ENCODE data around the gene OR2AK2. TPM values are rescaled to one million over a fixed set of nuclear protein-coding genes. Genes with fewer than 3 reads are reported as not detected.

Gene OR2AK2
- total RNA-seq, 2 experiments from 2014 or later = not detected

DNA sequence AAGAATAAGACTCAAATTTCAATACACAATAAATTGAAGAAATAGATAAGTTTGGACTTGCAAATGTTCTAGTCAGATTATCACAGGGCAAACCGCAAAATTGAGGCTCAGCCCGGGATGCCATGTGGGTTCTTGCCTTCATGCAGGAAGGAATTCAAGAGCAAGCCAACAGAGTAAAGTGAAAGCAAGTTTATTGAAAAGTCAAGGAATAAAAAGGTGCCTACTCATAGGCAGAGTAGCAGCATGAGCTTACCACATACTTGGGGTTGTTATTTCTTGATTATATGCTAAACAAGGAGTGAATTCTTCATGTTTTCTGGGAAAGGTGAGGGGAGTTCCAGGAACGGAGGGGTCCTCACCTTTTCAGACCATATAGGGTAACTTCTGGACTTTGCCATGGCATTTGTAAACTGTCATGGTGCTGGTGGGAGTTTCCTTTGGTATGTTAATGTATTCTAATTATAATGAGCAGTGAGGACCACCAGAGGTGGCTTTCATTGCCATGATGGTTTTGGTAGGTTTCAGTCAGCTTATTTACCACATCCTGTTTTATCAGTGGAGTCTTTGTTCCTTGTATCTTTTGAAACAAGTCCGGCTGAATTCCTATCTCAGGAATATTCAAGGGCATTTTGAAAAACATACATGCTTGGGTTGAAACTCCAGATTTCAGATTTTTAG, 2.0 kb upstream of the OR2AK2 start:
- no peak for DNase-seq
- Mint-ChIP-seq H3K9me3 (peaks cover 5% of the 10 kb centered on the region), H3K27ac (no peak overlapping the region), H3K36me3 (ENCODE audit: low read depth) (peaks cover 11% of the 10 kb centered on the region), H3K4me3 (no peak overlapping the region), H3K4me1 (ENCODE audit: low read depth) (peaks cover 8% of the 10 kb centered on the region), H3K27me3 (ENCODE audit: low read depth) (no peaks in the 10 kb centered on the region)
- intact Hi-C loops (cut with micrococcal nuclease) = no loop called here
- CTCF ChIA-PET = no interaction called here

DNA sequence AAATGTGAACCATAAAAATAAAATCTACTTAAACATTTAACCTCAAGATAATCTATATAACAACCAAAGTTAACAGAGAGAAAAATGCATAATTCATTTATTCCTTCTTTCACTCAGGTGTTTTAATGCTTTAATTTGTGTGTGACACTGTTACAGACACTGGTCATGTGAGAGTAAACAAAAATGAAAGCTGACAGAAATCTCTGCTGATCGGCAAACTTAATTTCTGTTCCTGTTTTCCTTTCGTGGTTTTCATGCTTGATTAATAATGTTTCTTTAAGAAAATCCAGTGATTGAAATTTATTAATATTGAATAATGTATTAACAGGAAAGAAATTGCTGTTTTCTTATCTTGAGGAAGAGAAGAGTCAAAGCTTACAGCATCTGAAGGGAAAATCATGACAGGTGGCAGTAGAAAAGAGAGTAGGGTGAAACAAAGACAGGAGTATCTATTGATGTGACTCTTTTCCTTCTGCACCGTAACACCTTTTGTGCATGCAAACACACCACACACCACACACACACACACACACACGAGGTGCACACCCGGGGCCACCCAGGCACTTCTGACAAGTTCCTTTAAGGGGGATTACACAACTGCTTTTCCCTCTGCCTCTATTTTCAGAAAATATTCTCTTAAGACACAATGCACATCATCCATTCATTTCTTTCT, 1.6 kb downstream of the OR2AK2 start:
- Mint-ChIP-seq H3K27ac (no peak overlapping the region), H3K27me3 (ENCODE audit: low read depth) (no peaks in the 10 kb centered on the region), H3K4me3 (no peak overlapping the region), H3K4me1 (ENCODE audit: low read depth) (peaks cover 8% of the 10 kb centered on the region), H3K36me3 (ENCODE audit: low read depth) (peaks cover 14% of the 10 kb centered on the region), H3K9me3 (no peaks in the 10 kb centered on the region)
- CTCF ChIA-PET = interaction anchor here (1.4 kb wide), 1 partner anchor 31 kb away, joined by 3 read pairs; no protein-coding TSS in a partner anchor
- intact Hi-C loops (cut with micrococcal nuclease) = no loop called here
- no peak for DNase-seq

DNA sequence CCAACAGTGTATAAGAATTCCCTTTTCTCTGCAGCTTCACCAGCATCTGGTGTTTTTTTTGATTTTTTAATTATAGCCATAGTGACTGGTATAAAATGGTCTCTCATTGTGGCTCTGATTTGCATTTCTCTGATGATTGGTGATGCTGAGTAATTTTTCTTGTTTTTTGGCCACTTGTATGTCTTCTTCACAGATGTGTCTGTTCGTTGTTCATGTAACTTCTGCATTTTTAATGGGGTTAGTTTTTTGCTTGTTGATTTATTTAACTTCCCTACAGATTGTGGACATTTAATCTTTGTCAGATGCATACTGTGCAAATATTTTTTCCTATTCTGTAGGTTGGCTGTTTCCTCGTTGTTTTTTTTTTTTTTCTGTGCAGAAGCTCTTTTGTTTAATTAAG, 28.0 kb downstream of the OR2AK2 start:
- intact Hi-C loops (cut with micrococcal nuclease) = no loop called here
- CTCF ChIA-PET = no interaction called here
- Mint-ChIP-seq H3K4me1 (ENCODE audit: low read depth) (no peaks in the 10 kb centered on the region), H3K27me3 (ENCODE audit: low read depth) (no peaks in the 10 kb centered on the region), H3K9me3 (no peaks in the 10 kb centered on the region), H3K27ac (no peak overlapping the region), H3K4me3 (no peak overlapping the region), H3K36me3 (ENCODE audit: low read depth) (peaks cover 7% of the 10 kb centered on the region)
- no peak for DNase-seq

DNA sequence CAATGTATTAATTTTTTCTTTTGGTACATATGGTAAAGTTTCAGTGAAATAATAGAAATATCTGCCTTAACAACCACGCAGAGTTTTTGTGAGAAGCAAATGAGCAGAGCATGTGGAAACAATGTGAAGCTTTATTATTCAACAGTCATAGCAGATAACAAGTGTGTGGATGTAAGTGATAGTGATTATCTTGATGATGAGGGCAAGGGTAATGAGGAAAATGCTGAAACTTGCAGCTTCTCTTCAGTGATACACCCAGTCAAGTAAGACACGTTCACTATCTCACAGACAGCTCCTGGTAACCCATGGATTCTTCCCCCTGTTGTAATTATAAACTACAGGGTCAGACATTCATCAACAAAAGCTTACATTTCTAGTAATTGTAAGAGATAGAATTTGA, 33.8 kb downstream of the OR2AK2 start:
- H3K9me3 Mint-ChIP-seq = no peaks in the 10 kb centered on the region
- intact Hi-C loops (cut with micrococcal nuclease) = no loop called here
- CTCF ChIA-PET = no interaction called here

DNA sequence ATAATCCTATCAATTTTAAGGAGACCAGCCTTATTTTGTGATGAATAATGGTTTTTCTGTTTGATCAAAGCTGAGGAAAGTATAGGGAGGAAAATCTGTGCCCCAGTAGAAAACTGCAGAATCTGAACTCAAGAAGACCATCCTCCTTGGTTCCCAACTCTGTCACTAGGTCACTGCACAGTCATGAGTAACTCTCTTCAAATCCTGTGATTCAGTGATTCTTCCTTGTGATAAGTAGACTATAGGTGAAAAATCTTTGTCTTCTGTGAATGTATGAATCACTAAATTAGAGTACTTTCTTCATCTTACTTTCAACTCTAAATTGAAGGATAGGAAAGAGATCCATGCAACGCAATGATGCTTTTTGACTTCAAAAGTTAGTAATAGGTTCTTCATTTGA, 35.1 kb downstream of the OR2AK2 start:
- DNase-seq = no peak
- intact Hi-C loops (cut with micrococcal nuclease) = no loop called here
- CTCF ChIA-PET = no interaction called here
- peaks cover 4% of the 10 kb centered on the region for H3K36me3 Mint-ChIP-seq (ENCODE audit: low read depth)
- peaks cover 6% of the 10 kb centered on the region for H3K4me1 Mint-ChIP-seq (ENCODE audit: low read depth)
- H3K9me3 Mint-ChIP-seq = no peaks in the 10 kb centered on the region
- no peak overlapping the region for H3K27ac Mint-ChIP-seq
- H3K27me3 Mint-ChIP-seq (ENCODE audit: low read depth) = no peaks in the 10 kb centered on the region
- no peak overlapping the region for H3K4me3 Mint-ChIP-seq

More for the DNA sequence above, 33.8 kb downstream of the OR2AK2 start:
- Mint-ChIP-seq H3K4me1 (ENCODE audit: low read depth) (peaks cover 6% of the 10 kb centered on the region), H3K36me3 (ENCODE audit: low read depth) (peaks cover 4% of the 10 kb centered on the region), H3K4me3 (no peak overlapping the region), H3K27ac (no peak overlapping the region), H3K27me3 (ENCODE audit: low read depth) (no peaks in the 10 kb centered on the region)
- no peak for DNase-seq

DNA sequence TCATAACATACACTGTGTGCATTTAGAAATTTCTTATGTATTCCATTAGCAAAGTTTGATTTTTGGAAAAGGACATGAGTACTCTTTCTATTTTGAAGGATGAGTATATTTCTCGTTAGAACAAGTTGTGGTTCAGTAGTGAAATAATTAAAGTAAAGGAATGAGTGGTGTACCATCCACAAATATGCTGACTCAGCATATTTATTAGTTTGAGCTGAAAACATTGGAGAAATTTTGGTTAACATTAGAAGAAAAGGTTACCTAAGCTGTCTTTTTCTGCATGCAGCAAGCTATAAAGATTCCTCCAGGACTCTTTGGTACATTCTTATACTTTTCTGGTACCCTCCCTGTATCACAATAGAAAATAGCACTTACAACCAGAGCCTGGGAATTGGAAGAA, 42.7 kb downstream of the OR2AK2 start:
- H3K27me3 Mint-ChIP-seq (ENCODE audit: low read depth) = no peaks in the 10 kb centered on the region
- H3K9me3 Mint-ChIP-seq = peaks cover 38% of the 10 kb centered on the region
- H3K27ac Mint-ChIP-seq = no peak overlapping the region
- H3K4me1 Mint-ChIP-seq (ENCODE audit: low read depth) = no peaks in the 10 kb centered on the region
- CTCF ChIA-PET = no interaction called here
- DNase-seq = no peak
- H3K4me3 Mint-ChIP-seq = no peak overlapping the region
- peaks cover 15% of the 10 kb centered on the region for H3K36me3 Mint-ChIP-seq (ENCODE audit: low read depth)
- intact Hi-C loops (cut with micrococcal nuclease) = no loop called here

DNA sequence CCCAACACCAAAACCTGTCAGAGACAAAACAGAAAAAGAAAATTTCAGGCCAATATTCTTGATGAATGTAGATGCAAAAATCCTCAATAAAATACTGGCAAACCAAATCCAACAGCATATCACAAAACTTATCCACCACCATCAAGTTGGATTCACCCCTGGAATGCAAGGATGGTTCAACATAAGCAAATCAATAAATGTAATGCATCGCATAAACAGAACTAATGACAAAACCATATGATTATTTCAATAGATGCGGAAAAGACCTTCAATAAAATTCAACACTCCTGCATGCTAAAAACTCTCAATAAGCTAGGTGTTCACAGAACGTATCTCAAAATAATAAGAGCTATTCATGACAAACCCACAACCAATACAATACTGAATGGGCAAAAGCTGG, 44.6 kb downstream of the OR2AK2 start:
- Mint-ChIP-seq H3K4me1 (ENCODE audit: low read depth) (no peaks in the 10 kb centered on the region), H3K4me3 (no peak overlapping the region), H3K9me3 (peaks cover 38% of the 10 kb centered on the region), H3K36me3 (ENCODE audit: low read depth) (peaks cover 15% of the 10 kb centered on the region), H3K27ac (no peak overlapping the region), H3K27me3 (ENCODE audit: low read depth) (no peaks in the 10 kb centered on the region)
- intact Hi-C loops (cut with micrococcal nuclease) = no loop called here
- CTCF ChIA-PET = no interaction called here
- no peak for DNase-seq

DNA sequence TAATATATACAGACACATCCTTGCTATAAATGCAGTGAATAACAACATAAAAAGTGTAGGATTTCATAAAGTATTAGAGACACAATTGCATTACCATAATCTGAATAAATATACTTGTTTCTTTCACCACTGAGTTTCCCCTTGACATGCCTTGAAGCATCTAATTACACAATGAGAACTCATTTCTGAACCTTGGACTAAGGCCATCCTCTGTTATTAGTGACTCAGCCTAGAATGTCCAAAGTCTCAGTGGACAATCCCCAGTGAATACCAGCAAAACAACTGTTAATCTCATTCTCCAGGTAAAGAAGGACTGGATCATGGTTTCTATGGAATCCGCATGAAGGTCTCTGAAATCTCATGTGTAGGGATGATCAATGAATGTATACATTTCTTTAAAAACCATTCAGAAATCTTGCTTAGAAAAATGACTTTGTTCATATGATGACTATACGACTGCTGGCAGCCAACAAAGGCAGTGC, 48.2 kb downstream of the OR2AK2 start, which contains the start of gene OR2L5:
Gene OR2L5 (plus strand): TSS at position 432 of the 482 bp plus-strand sequence. CDS start 8,288 bp downstream, outside the sequence.
- no peaks in the 10 kb centered on the region for H3K27me3 Mint-ChIP-seq (ENCODE audit: low read depth)
- H3K4me3 Mint-ChIP-seq = no peak within 1 kb of the TSS
- H3K9me3 Mint-ChIP-seq = peaks cover 40% of the 10 kb centered on the region
- peaks cover 15% of the 10 kb centered on the region for H3K36me3 Mint-ChIP-seq (ENCODE audit: low read depth)
- intact Hi-C loops (cut with micrococcal nuclease) = no loop called here
- CTCF ChIA-PET = no interaction called here
- no peaks in the 10 kb centered on the region for H3K4me1 Mint-ChIP-seq (ENCODE audit: low read depth)
- no peak for DNase-seq
- H3K27ac Mint-ChIP-seq = no peak within 1 kb of the TSS

DNA sequence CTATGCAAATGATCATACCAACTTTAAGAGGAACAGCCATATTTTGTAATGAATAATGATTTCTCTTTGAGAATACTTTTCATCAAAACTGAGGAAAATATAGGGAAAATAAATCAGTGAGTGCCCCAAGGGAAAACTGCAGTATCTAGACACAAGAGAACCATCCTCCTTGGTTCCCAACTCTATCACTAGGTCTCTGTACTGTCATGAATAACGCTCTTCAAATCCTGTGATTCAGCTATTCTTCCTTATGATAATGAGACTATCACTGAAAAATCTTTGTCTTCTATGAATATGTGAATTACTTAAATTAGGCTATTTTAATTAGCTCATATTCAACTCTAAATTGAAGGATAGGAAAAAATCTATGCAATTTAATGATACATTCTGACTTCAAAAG, 50.8 kb downstream of the OR2AK2 start:
- Mint-ChIP-seq H3K4me3 (no peak overlapping the region), H3K27me3 (ENCODE audit: low read depth) (no peaks in the 10 kb centered on the region), H3K4me1 (ENCODE audit: low read depth) (no peaks in the 10 kb centered on the region), H3K36me3 (ENCODE audit: low read depth) (peaks cover 4% of the 10 kb centered on the region), H3K27ac (no peak overlapping the region), H3K9me3 (peaks cover 19% of the 10 kb centered on the region)
- CTCF ChIA-PET = no interaction called here
- intact Hi-C loops (cut with micrococcal nuclease) = no loop called here
- DNase-seq = no peak

Other genes starting within 250 kb of the OR2AK2 start
- gene OR6F1, start 248.6 kb upstream of the OR2AK2 start, total RNA-seq = not detected
- gene OR14K1, start 226.6 kb upstream of the OR2AK2 start, total RNA-seq = not detected
- not detected for gene OR14A2, start 217.1 kb upstream of the OR2AK2 start, total RNA-seq
- not detected for gene OR1C1, start 204.7 kb upstream of the OR2AK2 start, total RNA-seq
- gene OR14A16, start 141.1 kb upstream of the OR2AK2 start, total RNA-seq = not detected
- gene OR11L1, start 123.3 kb upstream of the OR2AK2 start, total RNA-seq = not detected
- under 1 TPM; 0.12 to 0.17 TPM for gene TRIM58, start 108.0 kb upstream of the OR2AK2 start, total RNA-seq
- not detected for gene OR2W3, start 69.6 kb upstream of the OR2AK2 start, total RNA-seq
- gene OR2T8, start 45.0 kb upstream of the OR2AK2 start, total RNA-seq = not detected
- gene OR2AJ1, start 40.3 kb upstream of the OR2AK2 start, total RNA-seq = not detected
- gene OR2L8, start 16.4 kb upstream of the OR2AK2 start, total RNA-seq = under 1 TPM in 1 of 2 experiments, not detected in 1; 0.21 TPM
- gene OR2L5, start 48.4 kb downstream of the OR2AK2 start, total RNA-seq = not detected
- gene OR2L2, start 64.8 kb downstream of the OR2AK2 start, total RNA-seq = not detected
- gene OR2L3, start 81.6 kb downstream of the OR2AK2 start, total RNA-seq = not detected
- not detected for gene OR2L13, start 130.0 kb downstream of the OR2AK2 start, total RNA-seq
- gene OR2M5, start 179.9 kb downstream of the OR2AK2 start, total RNA-seq = not detected
- gene OR2M2, start 209.6 kb downstream of the OR2AK2 start, total RNA-seq = not detected
- gene OR2M3, start 232.0 kb downstream of the OR2AK2 start, total RNA-seq = not detected

All from activated naive CD4-positive, alpha-beta T cell treated with anti-CD3 and anti-CD28 coated beads for 36 hours (primary cell).